Left ventricle myocardium inferior (tissue), 1 donor: ENCODE results near the gene ASTN2. TPM values are rescaled to one million over a fixed set of nuclear protein-coding genes. Genes with fewer than 3 reads are reported as not detected.

Experiments used
- DNase-seq: peaks from one replicate; pipeline ENCODE4 v3.0.0-alpha.2; 2020
- H3K27ac ChIP-seq: fragments of 200-600 bp; replicated peaks from 2 replicates; pipeline ENCODE4 v1.8.0; 2021
- H3K27me3 ChIP-seq: fragments of 200-600 bp; 2 replicates; pipeline ENCODE4 v1.8.0; 2021; ENCODE audit warnings: low read depth
- H3K36me3 ChIP-seq: fragments of 200-600 bp; 2 replicates; pipeline ENCODE4 v1.8.0; 2021
- H3K4me1 ChIP-seq: fragments of 200-600 bp; 2 replicates; pipeline ENCODE4 v1.8.0; 2021
- H3K4me3 ChIP-seq: fragments of 200-600 bp; 2 replicates; pipeline ENCODE4 v1.8.0; 2021; ENCODE audit warnings: mild to moderate bottlenecking, moderate library complexity
- H3K9me3 ChIP-seq: fragments of 200-600 bp; replicated peaks from 2 replicates; pipeline ENCODE4 v1.8.0; 2021
- CTCF ChIP-seq: fragments of 200-600 bp; IDR thresholded peaks from 2 replicates; pipeline ENCODE4 v1.8.0; 2021; ENCODE audit warnings: antibody characterized with exemption, mild to moderate bottlenecking, borderline replicate concordance
- intact Hi-C: fragments of 100-400 bp; cut with micrococcal nuclease; formaldehyde crosslinking; loops from one replicate; pipeline ENCODE4 v1.11.0; 2022
- total RNA-seq: library from RNA; stranded (reverse); fragmentation: NEBNext Ultra II Directional; extraction: Animal tissue kit (Norgen Biotek cat#: 25700); gene quantifications from one replicate; pipeline ENCODE4 v1.2.1, GENCODE V29; 2021
- donor health status: DM: no; HTN: yes; CAD: no; lungs with severe emphysema.

Gene ASTN2
- total RNA-seq, 1 donor from 2014 or later = 6.1 TPM

- no peak for TF ChIP-seq CTCF
- intact Hi-C loops = no loop called here
- no peak overlapping the region for H3K4me3 ChIP-seq
- H3K4me1 ChIP-seq = no peaks in the 10 kb centered on the region
- no peak overlapping the region for H3K27ac ChIP-seq
- H3K9me3 ChIP-seq = no peaks in the 10 kb centered on the region
- no peaks in the 10 kb centered on the region for H3K36me3 ChIP-seq
- DNase-seq = no peak
- H3K27me3 ChIP-seq = peaks cover 30% of the 10 kb centered on the region
Observed at GRCh38 chr9:116800885-116801284, 614.0 kb downstream of the ASTN2 start.

GRCh38 chr9:116800074-116800473 lies 614.8 kb downstream of the ASTN2 start:
- DNase-seq = no peak
- Histone ChIP-seq H3K4me1 (peaks cover 4% of the 10 kb centered on the region), H3K4me3 (no peak overlapping the region), H3K27ac (no peak overlapping the region), H3K9me3 (no peaks in the 10 kb centered on the region), H3K36me3 (no peaks in the 10 kb centered on the region), H3K27me3 (peaks cover 30% of the 10 kb centered on the region)
- intact Hi-C loops = no loop called here
- no peak for TF ChIP-seq CTCF

GRCh38 chr9:116798521-116798920 lies 616.3 kb downstream of the ASTN2 start:
- no peak for TF ChIP-seq CTCF
- no peak overlapping the region for H3K4me3 ChIP-seq
- intact Hi-C loops = no loop called here

GRCh38 chr9:116797276-116797675 lies 617.6 kb downstream of the ASTN2 start:
- Histone ChIP-seq H3K9me3 (no peaks in the 10 kb centered on the region), H3K27me3 (peaks cover 24% of the 10 kb centered on the region), H3K4me3 (no peak overlapping the region), H3K36me3 (no peaks in the 10 kb centered on the region), H3K4me1 (peaks cover 6% of the 10 kb centered on the region), H3K27ac (no peak overlapping the region)
- intact Hi-C loops = no loop called here
- no peak for TF ChIP-seq CTCF
- DNase-seq = no peak

More at GRCh38 chr9:116798521-116798920, 616.3 kb downstream of the ASTN2 start:
- H3K4me1 ChIP-seq = peaks cover 6% of the 10 kb centered on the region
- DNase-seq = no peak
- no peaks in the 10 kb centered on the region for H3K36me3 ChIP-seq
- no peaks in the 10 kb centered on the region for H3K9me3 ChIP-seq
- no peak overlapping the region for H3K27ac ChIP-seq
- H3K27me3 ChIP-seq = peaks cover 26% of the 10 kb centered on the region

GRCh38 chr9:116796669-116797068 lies 618.2 kb downstream of the ASTN2 start:
- intact Hi-C loops = no loop called here
- TF ChIP-seq CTCF = no peak
- no peak overlapping the region for H3K4me3 ChIP-seq
- no peaks in the 10 kb centered on the region for H3K9me3 ChIP-seq
- H3K4me1 ChIP-seq = peaks cover 6% of the 10 kb centered on the region
- DNase-seq = no peak
- H3K36me3 ChIP-seq = no peaks in the 10 kb centered on the region
- H3K27ac ChIP-seq = no peak overlapping the region
- peaks cover 18% of the 10 kb centered on the region for H3K27me3 ChIP-seq

GRCh38 chr9:116795821-116796220 lies 619.0 kb downstream of the ASTN2 start:
- Histone ChIP-seq H3K9me3 (no peaks in the 10 kb centered on the region), H3K4me3 (no peak overlapping the region), H3K27me3 (peaks cover 11% of the 10 kb centered on the region), H3K27ac (no peak overlapping the region), H3K4me1 (peaks cover 6% of the 10 kb centered on the region), H3K36me3 (no peaks in the 10 kb centered on the region)
- intact Hi-C loops = no loop called here
- no peak for TF ChIP-seq CTCF
- DNase-seq = no peak
